Measurements from ENCODE around the gene BACH2. TPM values are rescaled to one million over a fixed set of nuclear protein-coding genes. Genes with fewer than 3 reads are reported as not detected.

BACH2 gene
- total and polyA plus RNA-seq, 2 experiments from 2014 or later: under 0.01 TPM; not detected in 1

GRCh38 chr6:90183587-90184333, 112.9 kb downstream of the BACH2 start:
- in situ Hi-C loops (cut with MboI): no loop called here
- Histone ChIP-seq H4K20me1 (ENCODE audit: insufficient read depth) (no peaks in the 10 kb centered on the region), H3K4me3 (no peak overlapping the region), H3K4me2 (ENCODE audit: unreplicated experiment) (no peak overlapping the region), H3K79me2 (ENCODE audit: insufficient read depth) (no peaks in the 10 kb centered on the region), H3K9me3 (ENCODE audit: low read depth) (no peaks in the 10 kb centered on the region), H3K9ac (no peak overlapping the region), H3K36me3 (ENCODE audit: low read depth) (no peaks in the 10 kb centered on the region), H3K27ac (no peak overlapping the region), H3K27me3 (replicated peaks; ENCODE audit: insufficient read depth) (no peaks in the 10 kb centered on the region), H3F3A (ENCODE audit: insufficient read depth) (no peaks in the 10 kb centered on the region), H3K4me1 (ENCODE audit: insufficient read depth) (no peaks in the 10 kb centered on the region), H2AFZ (no peak overlapping the region), H3K9me2 (ENCODE audit: insufficient read depth) (no peaks in the 10 kb centered on the region)
- TF ChIP-seq EZH2 (IDR thresholded peaks at IDR 0.05; ENCODE audit: insufficient read depth, poor library complexity, severe bottlenecking) (no peak), EZH2phosphoT487 (IDR thresholded peaks at IDR 0.05; ENCODE audit: insufficient read depth, low read depth) (no peak)
- 83 to 84% methylated on average over 3 of the region's 3 CpGs for WGBS, 2 experiments (ENCODE audit: low coverage in 1 of 2, low lambda C conversion rate in 2 of 2, missing lambda C conversion rate in 2 of 2)
- no peak for DNase-seq

GRCh38 chr6:90180526-90180925, 116.1 kb downstream of the BACH2 start:
- no peak for DNase-seq
- no peaks in the 10 kb centered on the region for H3F3A ChIP-seq (ENCODE audit: insufficient read depth)
- no peaks in the 10 kb centered on the region for H3K36me3 ChIP-seq (ENCODE audit: low read depth)
- no peaks in the 10 kb centered on the region for H3K9me2 ChIP-seq (ENCODE audit: insufficient read depth)
- in situ Hi-C loops (cut with MboI): no loop called here
- no peak overlapping the region for H2AFZ ChIP-seq
- no peak overlapping the region for H3K4me3 ChIP-seq
- no peaks in the 10 kb centered on the region for H3K79me2 ChIP-seq (ENCODE audit: insufficient read depth)
- H3K9me3 ChIP-seq (ENCODE audit: low read depth): no peaks in the 10 kb centered on the region
- no peak overlapping the region for H3K4me2 ChIP-seq (ENCODE audit: unreplicated experiment)
- no peak overlapping the region for H3K9ac ChIP-seq
- TF ChIP-seq EZH2phosphoT487 (IDR thresholded peaks at IDR 0.05; ENCODE audit: insufficient read depth, low read depth) (no peak), EZH2 (IDR thresholded peaks at IDR 0.05; ENCODE audit: insufficient read depth, poor library complexity, severe bottlenecking) (no peak)
- peaks cover 16% of the 10 kb centered on the region for H3K27me3 ChIP-seq (replicated peaks; ENCODE audit: insufficient read depth)
- no peaks in the 10 kb centered on the region for H3K4me1 ChIP-seq (ENCODE audit: insufficient read depth)
- no peak overlapping the region for H3K27ac ChIP-seq
- no peaks in the 10 kb centered on the region for H4K20me1 ChIP-seq (ENCODE audit: insufficient read depth)

- H3K9ac ChIP-seq: no peak overlapping the region
- no peak for TF ChIP-seq EZH2 (IDR thresholded peaks at IDR 0.05; ENCODE audit: insufficient read depth, poor library complexity, severe bottlenecking)
- TF ChIP-seq EZH2phosphoT487 (IDR thresholded peaks at IDR 0.05; ENCODE audit: insufficient read depth, low read depth): no peak
- H3K79me2 ChIP-seq (ENCODE audit: insufficient read depth): no peaks in the 10 kb centered on the region
- H2AFZ ChIP-seq: no peak overlapping the region
- no peak overlapping the region for H3K4me3 ChIP-seq
- DNase-seq: peak; percentile 46
- 78 to 94% methylated on average over 1 of the region's 1 CpG for WGBS, 2 experiments (ENCODE audit: low coverage in 1 of 2, low lambda C conversion rate in 2 of 2, missing lambda C conversion rate in 2 of 2)
- in situ Hi-C loops (cut with MboI): no loop called here
- H3K4me1 ChIP-seq (ENCODE audit: insufficient read depth): no peaks in the 10 kb centered on the region
- H3K27ac ChIP-seq: no peak overlapping the region
- H4K20me1 ChIP-seq (ENCODE audit: insufficient read depth): no peaks in the 10 kb centered on the region
- no peaks in the 10 kb centered on the region for H3F3A ChIP-seq (ENCODE audit: insufficient read depth)
- peaks cover 16% of the 10 kb centered on the region for H3K27me3 ChIP-seq (replicated peaks; ENCODE audit: insufficient read depth)
- H3K9me2 ChIP-seq (ENCODE audit: insufficient read depth): no peaks in the 10 kb centered on the region
- H3K4me2 ChIP-seq (ENCODE audit: unreplicated experiment): no peak overlapping the region
- no peaks in the 10 kb centered on the region for H3K9me3 ChIP-seq (ENCODE audit: low read depth)
- no peaks in the 10 kb centered on the region for H3K36me3 ChIP-seq (ENCODE audit: low read depth)
These were observed 117.2 kb downstream of the BACH2 start for GRCh38 chr6:90179190-90180169.

GRCh38 chr6:90178384-90178855, 118.2 kb downstream of the BACH2 start:
- Histone ChIP-seq H3K36me3 (ENCODE audit: low read depth) (no peaks in the 10 kb centered on the region), H3K27ac (no peak overlapping the region), H3K79me2 (ENCODE audit: insufficient read depth) (no peaks in the 10 kb centered on the region), H3K4me2 (ENCODE audit: unreplicated experiment) (no peak overlapping the region), H2AFZ (no peak overlapping the region), H3K9ac (no peak overlapping the region), H3K27me3 (replicated peaks; ENCODE audit: insufficient read depth) (peaks cover 16% of the 10 kb centered on the region), H3K9me3 (ENCODE audit: low read depth) (no peaks in the 10 kb centered on the region), H3F3A (ENCODE audit: insufficient read depth) (no peaks in the 10 kb centered on the region), H3K9me2 (ENCODE audit: insufficient read depth) (no peaks in the 10 kb centered on the region), H3K4me3 (no peak overlapping the region), H4K20me1 (ENCODE audit: insufficient read depth) (no peaks in the 10 kb centered on the region), H3K4me1 (ENCODE audit: insufficient read depth) (no peaks in the 10 kb centered on the region)
- 65 to 69% methylated on average over 4 of the region's 4 CpGs for WGBS, 2 experiments (ENCODE audit: low coverage in 1 of 2, low lambda C conversion rate in 2 of 2, missing lambda C conversion rate in 2 of 2)
- DNase-seq: no peak
- no peak for TF ChIP-seq EZH2phosphoT487 (IDR thresholded peaks at IDR 0.05; ENCODE audit: insufficient read depth, low read depth)
- in situ Hi-C loops (cut with MboI): no loop called here

All from GM23248 (cell line).